ENCODE data around the gene PXMP2.

Gene PXMP2

DNA sequence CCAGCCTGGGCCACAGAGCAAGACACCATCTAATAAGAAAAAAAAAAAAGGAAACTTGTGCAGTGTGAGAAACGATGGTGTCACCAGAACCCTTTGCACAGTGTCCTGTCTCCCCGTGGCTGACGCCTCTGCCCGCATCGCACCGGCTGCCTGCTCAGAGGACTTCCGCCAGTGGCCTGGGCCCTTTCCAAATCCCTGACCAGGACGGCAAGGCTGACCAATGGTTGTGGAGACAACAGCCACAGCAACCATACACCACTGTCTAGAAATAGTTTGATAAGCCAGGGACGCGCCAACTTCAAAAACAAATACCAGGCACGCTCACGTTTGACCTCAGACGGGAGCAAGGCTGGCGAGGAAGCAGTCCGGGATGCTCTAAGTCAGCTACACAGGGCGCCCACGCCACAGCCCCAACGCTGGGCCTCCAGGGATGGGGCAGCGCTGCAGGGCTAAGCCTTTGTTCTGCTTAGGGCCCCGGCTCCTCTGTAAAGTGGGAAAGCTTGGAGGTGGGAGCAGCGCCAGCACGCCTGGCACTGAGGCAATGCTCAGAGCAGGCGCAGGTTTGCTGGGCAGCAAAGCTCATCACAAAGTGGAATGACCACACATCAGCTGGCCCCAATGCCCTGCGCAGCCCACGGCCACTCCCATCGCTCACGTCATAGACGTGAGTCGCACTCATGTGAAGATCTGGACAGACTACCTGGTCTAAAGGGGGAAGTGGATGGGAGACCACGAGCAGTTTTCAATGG is 35.8 kb downstream of the PXMP2 start:
- DNase-seq (ENCODE audit: low read depth): no peak

- no peak for DNase-seq (ENCODE audit: low read depth)
Observed at GRCh38 chr12:132723764-132724140, 36.4 kb downstream of the PXMP2 start.

GRCh38 chr12:132724506-132725241 is 37.3 kb downstream of the PXMP2 start:
- no peak for DNase-seq (ENCODE audit: low read depth)

- no peak for DNase-seq (ENCODE audit: low read depth)
Observed at GRCh38 chr12:132726386-132726785, 39.0 kb downstream of the PXMP2 start.

DNA sequence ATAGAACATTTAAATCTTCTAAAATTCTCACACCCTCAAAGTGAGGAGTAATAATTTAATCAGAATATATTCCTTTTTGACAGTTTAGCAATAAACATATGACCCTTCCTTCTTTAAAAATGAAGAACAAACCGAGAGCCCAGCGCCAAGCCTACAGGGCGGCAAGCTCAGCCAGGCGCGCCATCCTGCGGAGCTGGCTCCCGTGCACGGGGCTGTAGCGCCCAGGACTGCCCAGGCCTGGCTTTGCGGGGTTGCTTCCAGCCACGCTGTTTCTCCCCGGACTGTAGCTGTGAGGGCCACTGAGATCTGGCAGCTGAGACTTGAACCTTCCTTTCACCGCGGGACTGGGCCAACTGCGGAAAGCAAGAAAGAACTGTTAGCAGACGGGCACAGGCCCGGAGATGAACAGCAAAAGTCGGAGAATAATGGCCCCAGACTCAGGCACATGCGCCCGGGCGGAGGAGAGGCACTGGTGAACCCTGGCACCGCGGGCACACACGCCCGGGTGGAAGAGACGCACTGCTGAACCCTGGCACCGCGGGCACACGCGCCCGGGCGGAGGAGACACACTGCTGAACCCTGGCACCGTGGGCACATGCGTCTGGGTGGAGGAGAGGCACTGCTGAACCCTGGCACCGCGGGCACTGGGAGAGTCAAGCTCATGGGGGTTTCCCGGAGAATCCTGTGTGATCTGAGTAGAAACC is 39.9 kb downstream of the PXMP2 start:
- no peak for DNase-seq (ENCODE audit: low read depth)

DNA sequence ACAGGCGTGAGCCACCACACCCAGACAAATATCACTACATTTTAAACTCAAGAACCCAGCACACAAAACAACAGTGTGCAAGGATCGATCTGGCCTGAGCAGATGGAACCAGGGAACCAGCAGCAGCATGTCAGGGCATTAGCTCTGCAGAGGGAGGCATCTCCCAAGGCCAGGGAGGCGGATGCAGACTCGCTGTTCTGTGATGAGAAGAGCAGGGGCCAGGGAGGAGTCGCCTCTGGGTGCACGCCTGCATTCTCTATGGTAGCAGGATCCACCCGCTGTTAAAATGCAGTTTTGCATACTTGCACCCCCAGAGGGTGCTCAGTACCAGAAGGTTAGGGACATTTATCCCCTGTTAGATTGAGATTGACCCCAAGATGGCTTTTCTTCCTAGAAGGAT is 41.1 kb downstream of the PXMP2 start:
- no peak for DNase-seq (ENCODE audit: low read depth)

DNA sequence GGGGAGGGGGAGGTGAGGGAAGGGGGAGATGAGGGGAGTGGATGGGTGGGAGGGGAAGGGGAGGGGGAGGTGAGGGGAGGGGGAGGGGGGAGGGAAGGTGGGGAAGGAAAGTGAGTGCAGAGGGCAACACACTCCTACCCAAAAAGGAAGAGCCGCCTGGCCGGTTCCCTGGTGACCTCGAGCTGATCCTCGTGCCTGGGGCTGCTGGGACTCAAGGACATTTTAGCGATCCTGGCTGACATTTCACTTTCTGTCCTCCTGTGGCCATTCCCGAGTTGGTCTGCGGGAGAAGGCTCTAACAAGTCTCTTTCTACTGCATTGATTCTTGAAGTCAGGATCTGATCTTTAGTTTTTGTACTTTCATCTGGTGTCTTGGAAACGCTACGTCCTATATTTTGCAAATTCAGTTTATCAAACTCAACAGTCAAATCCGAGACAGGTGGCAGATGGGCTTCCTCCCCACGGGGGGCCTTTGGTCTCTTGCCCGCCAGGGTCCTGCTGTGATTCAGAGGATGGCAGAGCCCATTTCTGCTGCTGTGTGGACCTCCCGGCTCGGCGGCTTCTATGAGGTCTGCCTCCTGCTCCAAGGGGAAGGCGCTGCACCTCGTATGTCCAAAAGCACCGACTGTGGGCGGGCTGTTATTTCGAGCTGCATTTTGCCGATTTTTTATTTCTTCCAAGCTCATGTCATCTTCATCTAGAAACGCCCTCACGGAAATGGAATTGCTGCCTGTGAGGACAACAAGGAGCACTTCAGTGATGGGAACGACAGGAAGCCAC is 42.3 kb downstream of the PXMP2 start:
- DNase-seq (ENCODE audit: low read depth): no peak

DNA sequence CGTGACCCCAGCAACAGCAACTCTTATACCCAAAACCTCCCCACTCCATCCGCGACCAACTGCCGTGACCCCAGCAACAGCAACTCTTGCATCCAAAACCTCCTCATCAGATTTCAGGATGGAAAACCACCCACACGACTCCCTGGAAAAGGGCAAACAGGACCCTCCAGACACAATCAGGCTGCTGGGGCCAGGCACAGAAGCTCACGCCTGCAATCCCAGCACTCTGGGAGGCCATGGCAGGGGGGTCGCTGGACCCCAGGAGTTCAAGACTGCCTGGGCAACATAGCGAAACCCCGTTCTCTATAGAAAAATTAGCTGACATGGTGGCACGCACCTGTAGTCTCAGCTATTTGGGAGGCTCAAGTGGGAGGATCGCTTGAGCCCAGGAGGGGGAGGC is 43.0 kb downstream of the PXMP2 start:
- DNase-seq (ENCODE audit: low read depth): no peak

- DNase-seq (ENCODE audit: low read depth): no peak
Observed at GRCh38 chr12:132731574-132731973, 44.2 kb downstream of the PXMP2 start.

- DNase-seq (ENCODE audit: low read depth): no peak
Observed at GRCh38 chr12:132734206-132734605, 46.8 kb downstream of the PXMP2 start.

GRCh38 chr12:132735496-132735895 is 48.1 kb downstream of the PXMP2 start:
- DNase-seq (ENCODE audit: low read depth): no peak

DNA sequence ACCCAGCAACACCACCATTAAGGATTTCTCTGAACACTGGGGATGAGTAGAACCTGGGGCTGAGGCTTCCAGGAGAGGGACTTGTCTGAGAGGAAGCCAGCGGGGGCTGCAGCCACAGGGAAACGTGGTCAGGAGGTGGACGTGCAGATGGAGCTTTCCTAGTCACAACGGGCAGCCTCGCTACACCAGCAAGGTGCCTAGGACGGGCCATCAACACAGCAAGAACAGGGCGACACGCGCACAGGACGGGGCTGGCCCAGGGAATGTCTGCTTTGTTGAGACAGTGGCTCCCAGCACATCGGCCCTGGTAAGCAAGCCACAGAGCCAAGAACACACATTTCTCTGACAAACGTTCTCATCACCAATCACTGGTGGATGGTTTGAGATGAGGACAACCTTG is 49.0 kb downstream of the PXMP2 start:
- DNase-seq (ENCODE audit: low read depth): no peak

GRCh38 chr12:132736913-132737312 is 49.5 kb downstream of the PXMP2 start:
- no peak for DNase-seq (ENCODE audit: low read depth)

- no peak for DNase-seq (ENCODE audit: low read depth)
Observed at GRCh38 chr12:132739600-132740312, 52.4 kb downstream of the PXMP2 start.

DNA sequence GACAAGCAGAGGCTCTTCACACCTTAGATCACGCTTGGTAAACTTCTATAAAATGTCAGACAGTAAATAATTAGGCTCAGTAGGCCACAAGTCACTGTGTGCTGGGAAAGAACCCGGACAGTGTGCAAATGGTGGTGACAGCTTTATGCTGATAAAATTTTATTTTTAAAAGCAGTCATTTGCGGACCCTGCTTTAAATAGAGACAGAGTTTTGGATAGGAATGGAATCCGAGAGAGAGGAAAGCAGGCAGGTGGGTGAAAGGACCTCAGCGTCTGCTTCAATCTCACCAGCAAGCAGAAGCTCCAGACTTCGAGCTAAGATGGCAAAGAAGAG is 52.9 kb downstream of the PXMP2 start:
- DNase-seq (ENCODE audit: low read depth): no peak

GRCh38 chr12:132740652-132741051 is 53.3 kb downstream of the PXMP2 start:
- DNase-seq (ENCODE audit: low read depth): no peak

DNA sequence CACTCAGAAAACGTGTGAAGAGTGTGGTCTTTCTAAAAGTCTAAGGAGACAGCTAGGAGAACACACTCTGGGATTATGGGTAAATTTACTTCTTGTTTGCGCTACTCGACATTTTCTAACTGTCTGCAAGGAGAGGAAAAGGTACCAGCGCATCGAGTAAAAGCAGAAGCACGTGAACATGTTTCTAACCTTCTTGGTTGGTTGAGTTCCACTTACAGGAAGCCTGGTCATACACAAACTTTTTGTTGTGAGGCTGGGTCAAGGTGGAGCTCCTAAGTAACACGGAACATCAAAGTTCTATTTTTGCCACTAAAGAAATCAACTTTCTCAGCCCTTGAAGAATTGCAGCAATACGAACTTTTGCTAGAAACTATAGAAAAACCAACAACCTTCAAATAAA is 54.2 kb downstream of the PXMP2 start:
- no peak for DNase-seq (ENCODE audit: low read depth)

DNA sequence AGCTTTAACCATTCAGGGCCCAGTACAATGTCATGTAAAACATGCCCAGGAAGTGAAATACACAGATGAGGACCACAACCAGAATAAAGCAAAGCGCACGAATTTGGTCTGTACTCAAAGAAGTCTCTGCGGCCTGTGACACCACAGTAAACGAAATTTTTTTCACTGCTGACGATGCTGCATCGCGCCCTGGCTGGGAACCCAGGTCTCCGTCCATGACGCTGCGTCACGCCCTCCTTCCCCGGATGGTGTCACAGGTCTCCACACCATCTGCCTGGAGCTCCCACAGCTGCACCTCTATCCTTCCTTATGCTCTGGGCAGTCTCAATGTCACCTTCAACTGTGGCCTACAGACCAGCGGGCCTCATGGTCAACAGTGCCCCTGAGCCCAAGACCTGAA is 56.4 kb downstream of the PXMP2 start:
- no peak for DNase-seq (ENCODE audit: low read depth)

GRCh38 chr12:132746613-132747012 is 59.2 kb downstream of the PXMP2 start:
- no peak for DNase-seq (ENCODE audit: low read depth)

DNA sequence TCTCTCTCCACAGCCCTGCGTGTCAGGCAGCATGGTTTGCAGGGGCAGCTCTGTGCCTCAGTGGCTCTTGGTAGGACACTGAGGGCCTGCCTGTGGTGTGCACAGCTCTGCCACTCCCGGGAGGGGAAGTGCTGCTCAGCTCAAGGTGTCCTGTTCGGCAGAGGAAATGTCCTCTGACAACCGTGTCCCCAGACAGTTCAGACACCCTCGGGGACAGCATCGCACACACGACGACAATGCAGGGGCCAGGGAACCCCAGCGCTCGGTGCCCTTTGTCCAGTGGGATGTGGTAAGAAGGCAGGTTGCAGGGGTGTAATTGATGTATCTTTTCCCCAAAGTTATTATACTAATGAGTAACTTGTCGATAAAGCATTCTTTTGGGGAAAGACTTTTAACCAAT is 60.0 kb downstream of the PXMP2 start:
- no peak for DNase-seq (ENCODE audit: low read depth)

DNA sequence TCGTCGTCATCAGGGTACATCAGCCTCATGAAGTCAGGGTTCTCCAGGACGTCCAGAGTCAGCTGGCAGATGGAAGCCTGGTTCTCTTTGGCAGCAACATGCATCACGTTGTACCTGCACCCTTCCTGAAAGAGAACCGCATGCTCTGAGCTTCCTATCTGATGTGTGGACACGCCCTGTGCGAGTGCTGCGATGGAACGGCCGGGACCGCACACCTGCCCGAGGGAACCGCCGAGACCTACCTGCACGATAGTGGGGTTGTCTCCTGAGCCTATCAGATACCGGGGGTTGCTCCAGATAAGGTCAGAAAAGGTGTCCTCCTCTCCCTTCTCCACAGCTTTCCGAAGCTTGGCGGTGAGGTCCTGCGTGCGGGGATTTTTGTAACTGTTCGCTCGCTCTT is 60.5 kb downstream of the PXMP2 start:
- no peak for DNase-seq (ENCODE audit: low read depth)

DNA sequence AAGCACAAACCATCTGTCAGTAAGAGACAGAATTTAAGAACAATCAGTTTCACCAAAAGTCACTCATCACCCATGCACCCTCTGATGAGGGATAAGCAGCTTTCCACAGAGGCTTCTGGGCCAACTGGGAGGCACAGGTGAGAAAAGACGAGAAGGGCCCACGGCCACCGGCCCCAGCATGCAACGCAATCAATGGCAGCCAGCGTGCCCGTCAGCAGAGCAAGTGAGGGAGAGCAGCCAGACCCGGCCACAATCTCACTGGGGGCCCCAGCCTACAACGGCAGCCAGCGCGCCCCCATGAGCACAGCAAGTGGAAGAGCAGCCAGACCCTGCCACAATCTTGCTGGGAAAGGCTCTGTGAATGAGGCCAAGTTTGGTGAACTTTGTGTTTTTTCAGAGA is 60.9 kb downstream of the PXMP2 start:
- no peak for DNase-seq (ENCODE audit: low read depth)
